Breast epithelium (tissue), 4 donors: ENCODE results near the gene HELZ. TPM values are rescaled to one million over a fixed set of nuclear protein-coding genes. Genes with fewer than 3 reads are reported as not detected.
"Not testable (repeated sequence)": the region's sequence is repeated elsewhere in the genome, so short reads cannot be mapped to it uniquely, and the experiment has no call there.

ENCODE experiments used
- DNase-seq, 2 donors: peaks; one replicate each; pipeline ENCODE4 v3.0.0-alpha.2; 2019; ENCODE audit warnings: low spot score in 2 of 2
- H3K27ac ChIP-seq, 2 donors: fragments of 200-600 bp; sonication (generic) in 1 of 2; one replicate each; pipeline ENCODE4 v1.5.1; 2016 to 2019; ENCODE audit warnings: mild to moderate bottlenecking in 1 of 2
- H3K27me3 ChIP-seq, 2 donors: fragments of 200-600 bp; sonication (generic) in 1 of 2; one replicate each; pipeline versions ENCODE4 v1.5.1 to v1.6.0; 2017 to 2019; ENCODE audit warnings: control low read depth in 1 of 2, mild to moderate bottlenecking in 1 of 2
- H3K36me3 ChIP-seq: fragments of 200-600 bp; one replicate; pipeline ENCODE4 v1.5.1; 2019
- H3K4me1 ChIP-seq, 2 donors: fragments of 200-600 bp; sonication (generic); one replicate each; pipeline ENCODE4 v1.5.1; 2016 to 2019; ENCODE audit warnings: control low read depth in 1 of 2
- H3K4me3 ChIP-seq, 3 donors: fragments of 200-600 bp; sonication (generic); 1 replicate in 2 of 3; 2 replicates in 1 of 3; pipeline ENCODE4 v1.5.1; 2016 to 2019; ENCODE audit warnings: mild to moderate bottlenecking in 3 of 3, moderate library complexity in 2 of 3
- H3K9me3 ChIP-seq, 2 donors: fragments of 200-600 bp; sonication (generic) in 1 of 2; one replicate each; pipeline ENCODE4 v1.5.1; 2016 to 2019; ENCODE audit warnings: control low read depth in 1 of 2
- POLR2A ChIP-seq: fragments of 450-650 bp; IDR thresholded peaks from one replicate; pipeline ENCODE4 v1.6.1; 2016; ENCODE audit warnings: antibody characterized with exemption, mild to moderate bottlenecking, moderate library complexity
- POLR2AphosphoS5 ChIP-seq, 3 donors: sonication (generic); formaldehyde crosslinking; IDR thresholded peaks; one replicate each; pipeline ENCODE4 v1.6.1; 2017; ENCODE audit warnings: antibody characterized with exemption in 3 of 3
- intact Hi-C: fragments of 100-400 bp; cut with DNase I; formaldehyde crosslinking; loops from one replicate; pipeline ENCODE4 v1.15.1; 2023; ENCODE audit warnings: low total_unique reads
- total RNA-seq, 3 donors: library from RNA; depleted of rRNA; stranded (reverse); fragments of >200 nt; gene quantifications; one replicate each; pipeline ENCODE4 v1.1.0, GENCODE V29; 2016
- TF ChIP-seq, protein P1 (sequence below), 3 donors: fragments of 450-650 bp; IDR thresholded peaks; one replicate each; pipeline ENCODE4 v1.5.1; 2016 to 2017; ENCODE audit warnings: antibody characterized with exemption in 3 of 3, mild to moderate bottlenecking in 3 of 3, moderate library complexity in 3 of 3

The HELZ gene
- total RNA-seq, 3 donors from 2014 or later: 66.5 to 104 (median 79.8) TPM

DNA sequence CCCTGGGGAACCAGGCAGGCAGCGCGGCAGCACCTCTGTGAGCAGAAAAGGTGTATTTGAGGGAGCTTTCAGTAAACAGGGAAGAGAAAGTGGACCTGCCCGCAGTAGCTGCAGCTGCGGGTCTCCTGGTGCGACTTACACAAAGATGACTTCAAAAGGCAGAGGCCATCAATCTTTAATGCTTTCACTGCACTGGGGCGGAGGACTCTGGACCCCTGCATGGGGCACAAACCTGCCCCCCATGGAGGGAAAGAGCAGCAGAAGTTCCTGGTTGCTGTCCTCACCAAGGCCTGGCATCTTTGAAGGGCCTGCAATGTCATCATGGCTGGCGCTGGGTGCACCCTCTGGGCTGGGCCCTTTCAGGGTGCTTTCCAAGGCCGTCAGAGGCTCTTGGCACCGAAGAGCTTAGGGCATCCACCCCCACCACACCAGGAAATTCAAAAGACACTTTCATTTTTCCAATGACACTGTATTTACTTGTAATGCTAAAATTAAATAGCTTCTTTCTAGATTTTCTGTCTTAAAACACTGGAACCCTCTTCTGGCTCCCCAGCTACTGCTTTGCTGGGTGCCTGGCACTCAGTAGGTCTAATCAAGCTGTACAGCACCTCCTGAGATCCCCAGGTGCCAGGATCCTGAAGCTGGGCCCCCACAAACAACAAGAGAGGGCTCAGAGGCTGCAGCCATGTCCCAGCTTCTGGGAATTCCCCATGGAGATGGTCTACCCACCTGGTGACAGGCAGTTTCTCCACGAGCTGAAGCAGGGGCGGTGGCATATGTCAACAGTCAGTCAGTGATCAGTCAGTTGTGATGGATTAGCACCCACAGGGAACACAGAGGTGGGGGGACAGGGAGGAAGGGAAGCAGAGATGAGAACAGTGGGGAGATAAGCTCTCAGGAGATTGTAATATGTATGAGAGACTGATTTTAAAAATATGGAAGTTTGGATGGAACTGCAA lies 202.8 kb downstream of the HELZ start:
- H3K36me3 ChIP-seq: no peaks in the 10 kb centered on the region
- H3K4me1 ChIP-seq: no peaks in the 10 kb centered on the region
- intact Hi-C loops: no loop called here
- no peak overlapping the region for H3K27ac ChIP-seq
- peaks cover 0 to under 1% of the 10 kb centered on the region in 2 donors for H3K9me3 ChIP-seq
- DNase-seq: no peak
- no peaks in the 10 kb centered on the region for H3K27me3 ChIP-seq
- no peak for TF ChIP-seq POLR2AphosphoS5 (IDR thresholded peaks at IDR 0.05)
- TF ChIP-seq POLR2A: no peak
- TF ChIP-seq, protein P1, sequence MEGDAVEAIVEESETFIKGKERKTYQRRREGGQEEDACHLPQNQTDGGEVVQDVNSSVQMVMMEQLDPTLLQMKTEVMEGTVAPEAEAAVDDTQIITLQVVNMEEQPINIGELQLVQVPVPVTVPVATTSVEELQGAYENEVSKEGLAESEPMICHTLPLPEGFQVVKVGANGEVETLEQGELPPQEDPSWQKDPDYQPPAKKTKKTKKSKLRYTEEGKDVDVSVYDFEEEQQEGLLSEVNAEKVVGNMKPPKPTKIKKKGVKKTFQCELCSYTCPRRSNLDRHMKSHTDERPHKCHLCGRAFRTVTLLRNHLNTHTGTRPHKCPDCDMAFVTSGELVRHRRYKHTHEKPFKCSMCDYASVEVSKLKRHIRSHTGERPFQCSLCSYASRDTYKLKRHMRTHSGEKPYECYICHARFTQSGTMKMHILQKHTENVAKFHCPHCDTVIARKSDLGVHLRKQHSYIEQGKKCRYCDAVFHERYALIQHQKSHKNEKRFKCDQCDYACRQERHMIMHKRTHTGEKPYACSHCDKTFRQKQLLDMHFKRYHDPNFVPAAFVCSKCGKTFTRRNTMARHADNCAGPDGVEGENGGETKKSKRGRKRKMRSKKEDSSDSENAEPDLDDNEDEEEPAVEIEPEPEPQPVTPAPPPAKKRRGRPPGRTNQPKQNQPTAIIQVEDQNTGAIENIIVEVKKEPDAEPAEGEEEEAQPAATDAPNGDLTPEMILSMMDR (IDR thresholded peaks at IDR 0.05): no peak
- H3K4me3 ChIP-seq: no peak overlapping the region

DNA sequence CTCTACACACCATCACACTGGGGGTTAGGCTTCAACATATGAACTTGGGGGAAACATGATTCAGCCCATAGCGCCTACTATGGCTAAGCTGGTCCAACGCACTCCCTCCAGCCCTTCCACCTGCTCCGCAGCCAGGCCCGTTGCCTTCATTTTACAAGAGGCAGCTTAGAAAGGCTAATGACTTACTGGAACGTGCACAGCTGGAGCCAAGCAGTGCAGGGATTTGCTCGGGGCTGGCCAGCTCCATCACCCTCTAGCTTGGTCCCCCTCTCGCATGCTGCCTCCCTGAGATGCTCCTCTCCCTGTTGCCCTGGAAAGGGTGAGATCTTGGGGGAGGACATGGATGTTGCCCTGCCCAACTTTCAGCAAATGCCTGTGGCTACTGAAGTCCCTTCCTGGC lies 203.5 kb downstream of the HELZ start:
- Histone ChIP-seq H3K36me3 (no peaks in the 10 kb centered on the region), H3K4me1 (no peaks in the 10 kb centered on the region), H3K4me3 (no peak overlapping the region), H3K27me3 (no peaks in the 10 kb centered on the region), H3K9me3 (no peaks in the 10 kb centered on the region), H3K27ac (no peak overlapping the region)
- DNase-seq: no peak
- intact Hi-C loops: no loop called here
- no peak for TF ChIP-seq POLR2AphosphoS5 (IDR thresholded peaks at IDR 0.05)
- no peak for TF ChIP-seq POLR2A
- TF ChIP-seq, protein P1 (IDR thresholded peaks at IDR 0.05): no peak

DNA sequence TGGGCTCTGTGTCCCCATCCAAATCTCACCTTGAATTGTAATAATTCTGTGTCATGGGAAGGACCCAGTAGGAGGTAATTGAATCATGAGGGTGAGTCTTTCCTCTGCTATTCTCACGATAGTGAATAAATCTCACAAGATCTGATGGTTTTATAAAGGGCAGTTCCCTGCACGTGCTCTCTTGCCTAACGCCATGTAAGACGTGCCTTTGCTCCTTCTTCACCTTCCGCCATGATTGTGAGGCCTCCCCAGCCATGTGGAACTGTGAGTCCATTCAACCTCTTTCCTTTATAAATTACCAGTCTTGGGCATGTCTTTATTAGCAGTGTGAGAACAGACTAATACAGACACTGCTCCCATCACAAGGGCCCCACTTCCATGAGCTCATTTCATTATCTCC lies 203.9 kb downstream of the HELZ start:
- H3K27ac ChIP-seq, H3K4me1 ChIP-seq, intact Hi-C loops, H3K36me3 ChIP-seq, H3K4me3 ChIP-seq, DNase-seq, H3K27me3 ChIP-seq, H3K9me3 ChIP-seq: not testable (repeated sequence)

DNA sequence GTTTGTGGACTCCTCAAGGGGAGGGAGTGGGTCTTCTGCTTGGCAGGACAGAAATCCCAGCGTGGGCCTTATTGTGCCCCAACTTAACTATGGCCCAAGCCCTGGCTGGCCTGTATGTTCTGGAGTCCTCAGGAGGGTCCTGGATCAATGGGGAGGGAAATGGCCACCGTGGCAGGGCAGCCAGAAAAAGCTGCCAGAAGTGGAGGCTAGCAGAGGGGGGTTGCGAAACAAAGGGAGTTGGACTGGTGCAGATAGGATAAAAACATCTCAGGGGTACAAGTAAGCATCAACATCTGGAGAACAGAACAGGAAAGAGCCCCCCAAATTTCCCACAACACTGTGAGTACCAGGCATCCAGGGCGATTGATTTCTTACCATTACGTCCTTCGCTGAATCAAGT lies 204.3 kb downstream of the HELZ start:
- no peak for DNase-seq
- Histone ChIP-seq H3K27me3 (no peaks in the 10 kb centered on the region), H3K36me3 (no peaks in the 10 kb centered on the region), H3K27ac (no peak overlapping the region), H3K9me3 (no peaks in the 10 kb centered on the region), H3K4me1 (no peaks in the 10 kb centered on the region), H3K4me3 (no peak overlapping the region)
- intact Hi-C loops: no loop called here
- TF ChIP-seq, protein P1 (IDR thresholded peaks at IDR 0.05): no peak
- TF ChIP-seq POLR2A: no peak
- no peak for TF ChIP-seq POLR2AphosphoS5 (IDR thresholded peaks at IDR 0.05)

DNA sequence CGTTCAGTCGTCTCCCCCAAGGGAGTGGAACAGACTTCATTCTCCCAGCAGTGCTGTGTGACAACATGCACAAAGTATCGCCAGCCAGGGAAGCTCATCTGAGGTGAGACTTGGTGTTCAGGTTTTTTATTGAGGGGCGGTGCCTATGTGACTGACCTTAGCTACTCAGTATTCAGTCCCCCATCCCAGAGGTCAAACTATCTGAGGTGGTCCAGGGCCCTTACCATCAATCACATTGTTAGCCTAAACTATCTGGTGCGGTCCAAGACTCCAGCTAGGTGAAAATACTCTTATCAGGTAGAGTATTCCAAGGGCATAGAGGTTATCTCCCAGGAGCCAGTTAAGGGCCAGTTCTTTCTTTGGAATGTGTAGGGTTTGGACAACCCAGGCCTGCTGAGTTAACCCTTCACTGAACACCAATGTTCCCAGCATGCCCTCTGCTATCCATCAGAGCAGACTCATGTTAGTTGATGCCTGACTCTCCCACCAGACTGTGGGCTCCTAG lies 206.1 kb downstream of the HELZ start:
- Histone ChIP-seq H3K36me3 (no peaks in the 10 kb centered on the region), H3K9me3 (no peaks in the 10 kb centered on the region), H3K4me3 (no peak overlapping the region), H3K27ac (no peak overlapping the region), H3K27me3 (no peaks in the 10 kb centered on the region), H3K4me1 (no peaks in the 10 kb centered on the region)
- DNase-seq: no peak
- intact Hi-C loops: no loop called here
- TF ChIP-seq POLR2A: no peak
- TF ChIP-seq, protein P1 (IDR thresholded peaks at IDR 0.05): no peak
- TF ChIP-seq POLR2AphosphoS5 (IDR thresholded peaks at IDR 0.05): no peak
